ENCODE results near the gene AIFM3.

Gene AIFM3

DNA sequence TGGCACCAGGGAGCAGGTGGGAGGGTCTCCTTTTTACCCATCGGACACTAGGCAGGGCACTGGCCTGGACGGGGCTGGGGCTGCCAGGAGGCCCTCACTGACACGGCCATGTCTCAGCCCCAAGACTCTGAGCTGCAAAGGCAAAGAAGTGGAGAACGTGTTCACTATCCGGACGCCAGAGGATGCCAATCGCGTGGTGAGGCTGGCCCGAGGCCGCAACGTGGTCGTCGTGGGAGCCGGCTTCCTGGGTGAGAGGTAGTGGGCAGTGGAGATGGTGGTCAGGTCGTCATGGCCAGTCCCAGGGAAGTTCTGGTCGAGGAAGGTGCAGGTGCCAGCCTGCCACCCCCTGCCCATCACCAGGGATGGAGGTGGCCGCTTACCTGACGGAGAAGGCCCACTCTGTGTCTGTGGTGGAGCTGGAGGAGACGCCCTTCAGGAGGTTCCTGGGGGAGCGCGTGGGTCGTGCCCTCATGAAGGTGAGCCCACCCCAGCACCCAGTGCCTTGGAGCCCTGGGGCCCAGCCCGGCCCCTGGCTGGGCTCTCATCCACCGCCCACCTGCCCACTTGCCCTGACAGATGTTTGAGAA, 9.3 kb downstream of the AIFM3 start:
- no peak for DNase-seq (ENCODE audit: low spot score)

DNA sequence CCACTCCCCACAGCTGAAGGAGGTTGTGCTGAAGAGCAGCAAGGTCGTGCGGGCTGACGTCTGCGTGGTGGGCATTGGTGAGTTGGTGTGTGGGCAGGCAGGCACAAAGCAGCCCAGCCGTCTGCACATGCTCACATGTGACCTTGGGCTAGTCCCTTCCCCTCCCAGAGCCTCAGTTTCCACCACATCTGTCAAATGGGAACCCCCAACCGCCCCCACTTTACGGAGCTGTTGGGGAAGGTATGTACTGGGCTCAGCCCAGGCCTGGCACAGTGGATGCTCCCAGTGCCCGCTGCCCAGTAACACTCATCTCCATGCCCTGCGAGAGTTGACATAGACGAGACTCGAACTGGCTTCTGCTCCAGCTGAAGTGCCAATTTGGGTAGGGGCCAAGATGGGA, 10.0 kb downstream of the AIFM3 start:
- DNase-seq (ENCODE audit: low spot score), result no peak

DNA sequence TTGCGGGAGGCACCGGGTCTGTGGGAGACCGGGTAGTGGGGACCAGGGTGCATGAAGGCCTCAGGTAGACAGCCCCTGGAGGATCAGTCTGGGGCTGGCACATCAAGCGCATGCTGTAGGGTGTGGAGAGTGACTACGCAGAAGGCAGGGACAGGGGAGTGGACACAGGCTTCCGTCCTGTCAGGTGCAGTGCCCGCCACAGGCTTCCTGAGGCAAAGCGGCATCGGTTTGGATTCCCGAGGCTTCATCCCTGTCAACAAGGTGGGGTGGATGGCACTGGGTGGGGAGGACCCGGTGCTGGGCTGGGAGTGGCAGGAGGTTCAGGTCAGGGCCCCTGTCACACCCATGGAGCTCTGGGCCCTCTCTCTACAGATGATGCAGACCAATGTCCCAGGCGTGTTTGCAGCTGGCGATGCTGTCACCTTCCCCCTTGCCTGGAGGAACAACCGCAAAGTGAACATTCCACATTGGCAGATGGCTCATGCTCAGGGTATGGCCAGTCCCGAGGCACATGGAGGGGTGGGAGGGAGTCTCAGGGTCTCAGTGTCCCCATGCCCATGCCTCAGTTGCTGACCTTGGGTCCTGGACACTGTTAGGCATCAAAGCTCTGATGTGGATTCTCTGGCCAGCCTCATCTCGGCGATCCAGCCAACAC, 10.6 kb downstream of the AIFM3 start:
- no peak for DNase-seq (ENCODE audit: low spot score)

DNA sequence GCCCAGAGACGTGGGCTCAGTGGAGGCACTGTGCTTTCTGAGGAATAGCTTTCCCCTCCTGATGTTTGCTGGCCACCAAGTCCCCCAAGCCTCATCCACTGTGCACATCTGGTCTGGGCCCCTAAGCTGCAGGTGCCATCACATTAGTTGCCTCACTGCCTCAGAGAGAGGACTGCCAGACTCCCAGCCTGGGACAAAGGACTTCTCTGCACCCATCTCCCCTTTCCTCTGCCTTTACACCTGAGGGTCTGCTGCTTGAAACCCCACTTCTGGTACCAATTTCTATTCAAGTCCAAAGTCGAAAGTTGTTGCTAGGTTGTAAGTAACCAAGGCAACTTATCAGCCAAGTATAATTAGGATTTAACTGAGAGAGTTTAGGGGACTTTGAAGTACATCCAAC, 11.4 kb downstream of the AIFM3 start:
- DNase-seq (ENCODE audit: low spot score), result no peak

DNA sequence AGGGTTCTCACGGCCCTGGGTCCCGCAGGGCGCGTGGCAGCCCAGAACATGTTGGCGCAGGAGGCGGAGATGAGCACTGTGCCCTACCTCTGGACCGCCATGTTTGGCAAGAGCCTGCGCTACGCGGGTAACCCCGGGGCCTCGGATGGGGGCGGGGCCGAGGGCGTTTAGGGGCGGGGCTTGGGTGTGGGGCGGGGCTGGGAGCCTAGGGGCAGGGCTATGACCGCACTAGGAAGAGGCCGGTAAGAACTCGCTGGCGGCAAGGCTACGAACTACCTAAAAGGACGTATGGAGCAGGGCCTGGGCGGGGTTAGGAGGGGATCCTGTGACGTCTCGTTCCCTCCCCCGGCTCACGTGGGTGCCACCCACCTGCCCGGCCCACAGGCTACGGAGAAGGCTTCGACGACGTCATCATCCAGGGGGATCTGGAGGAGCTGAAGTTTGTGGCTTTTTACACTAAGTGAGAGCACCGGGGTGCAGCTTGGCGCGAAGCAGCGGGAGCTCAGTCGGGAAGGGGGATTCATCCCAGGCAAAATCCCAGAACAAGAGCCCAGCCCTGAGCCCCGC, 12.3 kb downstream of the AIFM3 start:
- peak; percentile 77 for DNase-seq (ENCODE audit: low spot score)

DNA sequence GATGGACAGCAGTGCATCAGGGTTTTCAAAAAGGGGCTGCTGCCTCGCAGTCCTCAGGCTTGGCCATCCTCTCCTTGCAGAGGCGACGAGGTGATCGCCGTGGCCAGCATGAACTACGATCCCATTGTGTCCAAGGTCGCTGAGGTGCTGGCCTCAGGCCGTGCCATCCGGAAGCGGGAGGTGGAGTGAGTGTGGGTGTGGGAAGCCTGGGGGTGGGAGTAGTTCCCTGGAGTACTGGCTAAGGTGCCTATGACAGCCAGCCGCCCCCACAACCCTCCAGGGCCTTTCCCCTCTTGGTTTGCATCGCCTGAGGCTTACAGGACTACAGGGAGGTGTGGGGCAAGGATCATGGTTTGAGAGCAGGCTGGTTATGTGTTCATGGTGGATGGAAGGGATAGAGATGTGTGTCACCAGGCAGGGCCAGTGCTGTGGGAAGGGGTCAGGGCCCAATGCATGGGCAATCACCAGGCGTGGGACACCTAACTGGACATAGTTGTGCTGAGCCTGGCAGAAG, 12.9 kb downstream of the AIFM3 start:
- no peak for DNase-seq (ENCODE audit: low spot score)

DNA sequence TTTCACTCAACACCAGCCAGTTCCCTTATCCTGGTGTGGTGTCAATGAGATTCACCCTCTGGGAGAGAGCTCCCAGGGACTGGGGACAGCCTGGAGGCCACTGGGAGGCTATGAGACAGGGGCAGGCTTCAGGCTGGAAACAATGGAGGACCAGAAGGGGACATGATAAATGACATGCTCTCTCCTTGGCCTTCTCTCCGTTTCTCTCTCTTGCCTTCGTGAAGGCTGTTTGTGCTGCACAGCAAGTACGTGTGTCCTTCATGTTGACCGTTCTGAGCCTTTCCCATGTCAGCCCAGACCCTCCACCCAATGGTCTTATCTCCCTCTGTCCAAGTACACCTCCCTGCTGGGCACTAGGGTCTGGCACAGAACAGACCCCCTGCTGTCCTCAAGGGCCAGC, 13.5 kb downstream of the AIFM3 start:
- no peak for DNase-seq (ENCODE audit: low spot score)

DNA sequence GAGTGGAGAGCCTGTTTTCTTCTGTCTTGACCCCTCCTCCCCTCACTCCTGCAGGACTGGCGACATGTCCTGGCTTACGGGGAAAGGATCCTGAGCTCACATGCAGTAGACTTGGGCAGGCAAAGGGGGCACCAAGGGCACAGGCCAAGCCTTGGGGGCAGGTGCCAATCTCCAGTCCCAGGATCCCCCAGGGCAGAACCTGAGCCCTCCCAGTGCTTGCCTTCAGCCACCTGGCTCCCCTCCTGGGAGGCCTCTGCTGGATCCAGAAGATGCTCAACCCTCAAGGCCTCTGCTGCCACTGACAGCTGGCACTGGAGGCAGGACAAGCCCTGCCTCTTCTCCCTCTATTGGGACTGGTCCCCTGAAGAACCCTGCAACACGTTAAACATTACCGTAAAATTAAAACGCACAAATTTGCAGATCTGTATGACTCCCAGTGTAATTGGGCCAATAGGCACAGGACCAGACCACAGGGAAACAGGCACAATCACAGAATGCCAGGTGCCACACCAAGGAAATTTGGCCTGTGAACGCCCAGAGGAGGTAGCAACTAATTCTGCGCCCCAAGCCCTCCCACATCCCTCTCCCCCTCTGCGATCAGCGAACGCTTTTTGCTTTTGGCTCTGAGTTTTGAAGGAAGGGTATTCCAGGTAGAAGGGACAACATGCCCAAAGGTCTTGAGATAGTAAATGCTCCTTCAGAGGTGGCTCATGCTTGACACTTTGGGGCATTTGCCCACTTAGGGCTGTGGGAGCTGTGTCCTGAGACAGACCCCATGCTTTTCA, 14.1 kb downstream of the AIFM3 start:
- no peak for DNase-seq (ENCODE audit: low spot score)

DNA sequence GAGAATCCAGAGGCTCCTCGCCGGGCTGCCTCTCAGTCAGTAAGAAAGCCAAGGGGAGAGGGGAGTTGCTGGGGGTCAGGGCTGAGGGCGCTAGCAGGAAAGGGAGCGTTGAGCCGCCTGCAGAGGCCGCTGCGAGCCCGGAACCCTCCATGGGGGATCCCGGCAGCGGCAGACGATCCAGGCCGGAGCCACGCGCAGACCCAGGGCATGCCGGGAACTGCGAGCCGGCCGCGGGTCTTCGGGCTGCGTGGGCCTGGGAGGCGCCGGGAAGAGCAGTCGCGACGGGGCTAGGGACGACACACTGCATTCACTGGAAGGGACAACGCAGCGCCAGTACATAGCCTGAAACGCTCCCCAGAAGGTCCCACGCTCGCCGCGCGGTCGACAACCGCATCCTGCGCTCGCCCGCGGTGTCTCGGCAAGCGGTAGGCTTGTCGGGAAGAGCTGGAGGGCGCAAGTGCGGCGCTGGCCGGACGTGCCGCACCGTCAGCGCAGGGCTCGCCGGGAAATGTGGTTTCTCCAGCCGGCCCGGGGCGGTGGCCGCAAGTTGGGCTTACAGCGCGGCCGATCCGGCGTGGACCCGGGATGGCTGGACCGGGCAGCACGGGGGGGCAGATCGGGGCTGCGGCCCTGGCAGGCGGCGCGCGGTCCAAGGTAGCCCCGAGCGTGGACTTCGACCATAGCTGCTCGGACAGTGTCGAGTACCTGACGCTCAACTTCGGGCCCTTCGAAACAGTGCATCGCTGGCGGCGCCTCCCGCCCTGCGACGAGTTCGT, 14.9 kb downstream of the AIFM3 start, which contains the start of gene LZTR1:
TSS of gene LZTR1 (plus strand) at position 511 of the 776 bp plus-strand sequence. CDS start at position 586, 75 bp downstream.
- DNase-seq (ENCODE audit: low spot score), result peak; percentile 75

DNA sequence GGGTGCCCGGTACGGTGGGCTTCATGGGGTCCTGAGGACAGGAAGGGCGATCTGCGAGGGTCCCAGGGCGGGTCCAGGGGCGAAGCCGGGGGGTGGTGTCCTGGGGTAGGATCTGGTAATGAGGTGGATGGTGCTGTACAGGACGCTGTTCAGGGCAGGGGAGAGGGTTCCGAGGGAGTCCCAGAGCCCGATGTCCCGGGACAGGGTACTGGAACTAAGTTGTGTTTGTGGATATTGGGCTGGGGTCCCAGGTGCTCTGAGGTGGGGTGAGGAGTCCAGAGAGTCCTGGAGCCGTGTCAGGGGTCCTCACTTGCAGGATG, 15.5 kb downstream of the AIFM3 start:
- DNase-seq (ENCODE audit: low spot score), result no peak

DNA sequence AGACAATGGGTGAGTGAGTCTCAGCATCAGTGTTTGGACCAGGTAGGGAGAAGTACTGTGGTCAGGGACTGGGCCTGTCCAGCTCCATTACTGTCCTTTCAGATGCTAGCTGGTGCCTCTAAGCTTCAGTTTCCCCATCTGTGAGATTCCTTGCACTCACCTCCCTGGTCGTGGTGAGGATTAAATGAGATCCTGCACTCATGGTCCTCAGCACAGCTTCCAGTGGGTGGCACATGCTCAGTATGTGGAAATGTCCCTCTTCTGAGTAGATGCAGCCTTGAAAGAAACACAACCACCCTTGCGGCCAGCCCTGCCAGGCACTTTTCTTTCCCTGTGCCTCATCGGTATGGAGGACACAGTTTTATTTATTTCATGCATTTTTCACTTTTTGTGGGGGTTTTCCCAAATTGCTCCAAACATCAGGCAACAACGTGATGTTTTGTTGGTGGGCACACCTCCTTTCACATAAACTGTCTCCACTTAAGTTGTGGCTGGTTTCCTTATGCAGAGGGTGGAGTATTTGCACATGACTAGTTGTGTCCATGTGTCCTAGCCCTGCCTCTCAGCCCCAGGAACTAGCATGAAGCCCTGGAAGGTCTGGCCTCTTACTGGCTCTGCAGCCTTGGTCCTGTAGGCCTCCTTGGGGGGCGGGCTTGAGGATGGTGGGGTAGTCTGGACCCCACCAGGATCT, 16.2 kb downstream of the AIFM3 start:
- no peak for DNase-seq (ENCODE audit: low spot score)

DNA sequence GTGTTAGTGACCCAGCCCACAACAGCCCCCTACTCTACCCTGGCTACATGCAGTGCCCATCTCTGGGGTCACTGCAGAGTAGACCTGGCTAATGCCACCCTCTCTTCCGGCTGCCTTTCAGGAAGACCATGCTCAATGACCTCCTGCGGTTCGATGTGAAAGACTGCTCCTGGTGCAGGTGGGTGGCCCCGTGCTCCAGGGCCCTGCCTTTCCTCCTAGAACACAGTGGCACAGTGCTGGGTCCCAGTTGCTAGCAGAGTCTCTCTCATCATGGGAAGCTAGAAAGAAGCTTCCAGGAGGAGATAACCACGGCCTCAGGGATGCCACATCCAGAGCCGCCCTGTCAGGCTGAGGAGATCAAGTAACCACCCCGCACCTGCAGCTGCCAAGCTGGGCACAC, 18.7 kb downstream of the AIFM3 start:
- no peak for DNase-seq (ENCODE audit: low spot score)

DNA sequence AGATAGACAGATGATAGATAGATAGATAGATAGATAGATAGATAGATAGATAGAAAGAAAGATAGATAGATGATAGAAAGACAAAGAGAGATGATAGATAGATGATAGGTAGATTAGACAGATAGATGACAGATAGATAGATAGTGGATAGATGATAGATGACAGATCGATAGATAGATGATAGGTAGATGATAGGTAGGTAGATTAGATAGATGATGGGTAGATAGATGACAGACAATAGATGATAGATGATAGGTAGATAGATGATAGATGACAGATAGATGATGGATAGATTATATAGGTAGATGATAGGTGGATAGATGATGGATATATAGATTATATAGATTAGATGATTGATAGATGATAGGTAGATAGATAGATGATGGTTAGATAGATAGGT, 19.3 kb downstream of the AIFM3 start:
- DNase-seq (ENCODE audit: low spot score), result no peak

DNA sequence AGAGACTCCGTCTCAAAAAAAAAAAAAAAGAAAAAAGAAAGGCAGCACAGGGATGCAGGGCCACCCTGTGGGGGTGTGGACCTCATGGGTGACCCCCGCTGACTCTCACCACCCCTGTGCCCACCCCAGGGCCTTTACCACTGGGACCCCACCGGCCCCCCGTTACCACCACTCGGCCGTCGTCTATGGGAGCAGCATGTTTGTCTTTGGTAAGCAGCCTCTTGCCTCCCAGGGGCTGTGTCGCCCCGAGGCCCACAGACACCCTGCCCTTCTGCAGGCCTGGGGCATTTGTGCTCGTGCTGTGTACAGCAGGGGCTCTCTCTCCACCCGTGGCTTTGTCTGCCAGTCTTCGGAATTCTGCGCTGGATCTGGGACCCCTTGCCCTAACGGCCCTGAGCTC, 20.3 kb downstream of the AIFM3 start:
- DNase-seq (ENCODE audit: low spot score), result no peak

DNA sequence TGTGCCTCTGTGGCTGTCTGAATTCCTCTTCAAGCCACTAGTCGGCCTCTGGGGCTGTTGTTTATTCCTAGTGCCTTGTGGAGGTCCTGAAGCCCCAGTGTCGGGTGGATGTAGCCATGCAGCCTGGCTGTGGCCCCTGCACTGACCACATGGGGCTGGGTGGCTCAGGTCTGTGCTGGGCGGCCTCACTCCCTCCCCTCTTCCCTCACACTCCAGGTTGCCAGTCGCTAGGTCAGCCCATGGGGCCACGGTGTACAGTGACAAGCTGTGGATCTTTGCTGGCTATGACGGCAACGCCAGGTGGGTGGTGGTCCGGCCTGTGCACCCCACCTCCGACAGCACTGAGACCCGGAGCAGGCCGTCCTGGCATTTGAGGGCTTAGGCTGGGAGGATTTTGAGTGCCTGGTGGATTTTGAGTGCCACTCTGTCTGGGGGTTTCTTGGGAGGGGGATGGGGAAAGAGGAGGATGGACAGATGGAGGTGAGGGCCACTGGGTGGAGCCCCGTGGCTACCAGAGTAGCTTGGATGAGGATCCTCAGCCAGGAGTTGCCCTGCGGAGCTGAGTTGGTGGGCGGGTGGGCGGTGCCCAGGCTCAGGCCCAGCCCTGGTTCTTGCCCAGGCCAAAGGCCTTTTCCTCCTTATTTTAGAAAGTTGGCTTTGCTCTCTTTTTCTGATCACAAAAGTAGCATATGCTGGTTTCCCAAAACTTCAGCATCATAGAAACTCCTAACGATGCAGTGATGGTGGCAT, 21.7 kb downstream of the AIFM3 start:
- DNase-seq (ENCODE audit: low spot score), result no peak

DNA sequence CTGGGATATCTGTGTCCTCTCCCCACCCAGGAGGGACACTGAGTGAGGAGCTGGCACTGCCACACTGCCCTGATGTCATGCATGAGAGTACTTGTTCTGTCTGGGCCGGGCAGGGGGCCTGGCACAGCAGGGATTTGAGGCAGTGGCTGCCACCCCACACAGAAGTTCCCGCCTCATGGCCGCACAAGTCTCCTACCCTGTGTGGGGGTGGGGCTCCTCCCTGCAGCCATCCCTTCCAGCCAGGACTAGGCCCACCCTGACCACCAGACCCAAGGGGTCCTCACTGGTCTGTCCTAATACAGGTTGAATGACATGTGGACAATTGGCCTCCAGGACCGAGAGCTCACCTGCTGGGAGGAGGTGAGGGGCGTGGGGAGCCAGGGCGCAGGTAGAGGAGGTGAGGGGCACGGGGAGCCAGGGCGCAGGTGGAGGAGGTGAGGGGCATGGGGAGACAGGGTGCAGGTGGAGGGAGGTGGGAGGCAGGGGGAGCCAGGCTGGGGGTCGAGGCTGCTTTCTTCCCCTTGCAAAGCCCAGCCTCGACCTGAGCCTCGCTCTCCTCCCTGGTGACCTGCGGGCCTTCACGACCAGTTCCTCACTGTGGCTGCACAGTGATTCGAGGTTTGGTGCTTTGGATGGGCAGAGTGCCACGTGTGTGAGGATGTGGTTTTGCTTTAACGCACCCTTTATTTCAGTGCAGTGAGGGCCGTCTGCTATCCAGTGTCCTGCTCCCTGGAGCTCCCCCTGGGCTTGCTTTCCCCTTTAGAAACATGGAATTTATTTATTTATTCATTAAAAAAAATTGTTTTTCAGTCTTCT, 22.5 kb downstream of the AIFM3 start:
- no peak for DNase-seq (ENCODE audit: low spot score)

DNA sequence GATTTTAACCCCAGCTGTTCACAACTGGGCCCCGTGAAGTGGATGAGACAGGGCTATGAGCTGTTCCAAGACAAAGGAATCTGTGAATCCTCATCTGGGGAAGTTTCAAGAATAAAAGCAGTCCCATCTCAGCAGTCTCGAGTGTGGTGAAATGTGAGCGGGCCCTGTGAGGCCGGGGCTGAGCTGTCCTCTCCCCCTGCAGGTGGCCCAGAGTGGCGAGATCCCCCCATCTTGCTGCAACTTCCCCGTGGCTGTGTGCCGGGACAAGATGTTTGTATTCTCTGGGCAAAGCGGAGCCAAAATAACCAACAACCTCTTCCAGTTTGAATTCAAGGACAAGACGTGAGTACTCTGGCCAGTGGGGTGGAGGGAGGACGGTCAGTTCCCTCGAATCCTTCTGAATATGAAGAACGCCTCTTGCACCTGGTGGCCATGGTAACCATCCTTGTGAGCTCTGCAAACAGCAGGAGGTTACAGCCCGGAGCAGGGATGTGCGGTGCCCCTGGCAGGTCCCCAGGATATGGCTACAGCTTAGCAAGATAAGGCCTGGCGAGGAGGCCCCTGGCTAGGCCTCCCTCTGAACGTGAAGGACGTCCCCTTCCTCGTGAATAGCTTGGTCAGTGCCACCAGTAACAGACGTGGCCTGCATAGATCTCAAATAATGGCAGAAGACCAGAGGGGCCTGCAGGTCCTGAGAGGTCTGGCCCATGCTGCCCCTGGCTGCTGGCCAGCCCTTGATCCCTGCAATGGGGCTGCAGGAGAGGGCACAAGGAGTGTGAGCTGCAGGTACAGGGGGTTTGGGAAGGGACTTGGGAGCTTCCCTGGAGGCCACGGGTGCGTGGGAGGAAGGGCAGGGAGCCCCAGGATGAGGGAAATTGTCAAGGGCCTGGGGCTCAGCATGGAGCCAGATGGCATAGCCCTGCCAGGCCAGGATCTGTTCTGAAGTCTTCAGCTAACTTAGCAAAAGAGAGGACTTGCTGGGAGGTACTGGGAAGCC, 23.4 kb downstream of the AIFM3 start:
- no peak for DNase-seq (ENCODE audit: low spot score)

DNA sequence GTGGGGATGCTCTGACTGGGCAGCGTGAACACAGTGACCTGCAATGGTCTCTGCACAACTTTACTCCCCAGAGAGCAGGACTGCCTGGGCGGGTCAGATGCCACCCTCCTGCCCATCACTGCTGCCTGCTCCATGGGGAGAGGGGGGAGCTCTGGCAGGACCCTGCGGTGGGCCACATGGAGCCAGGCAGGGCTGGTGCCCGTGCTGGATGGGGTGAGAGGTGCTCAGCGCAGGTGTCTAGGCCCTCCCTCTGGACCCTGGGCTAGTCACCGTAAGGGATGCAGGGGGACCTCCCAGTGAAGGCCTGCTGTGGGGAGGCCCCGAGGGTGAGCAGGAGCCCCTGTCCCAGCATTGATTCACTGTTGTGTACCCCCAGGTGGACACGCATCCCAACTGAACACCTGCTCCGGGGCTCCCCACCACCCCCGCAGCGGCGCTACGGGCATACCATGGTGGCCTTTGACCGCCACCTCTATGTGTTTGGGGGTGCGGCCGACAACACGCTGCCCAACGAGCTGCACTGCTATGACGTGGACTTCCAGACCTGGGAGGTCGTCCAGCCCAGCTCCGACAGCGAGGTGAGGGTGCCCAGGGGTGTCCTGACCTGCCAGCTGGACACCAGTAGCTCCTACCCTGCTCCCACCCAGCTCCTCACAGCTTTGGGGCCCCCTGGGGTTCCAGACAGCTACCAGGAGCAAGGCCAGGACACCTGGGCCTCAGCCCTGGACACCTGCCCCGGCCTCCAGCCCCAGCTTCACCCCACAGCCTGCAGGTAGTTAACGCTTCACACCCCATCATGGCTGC, 24.4 kb downstream of the AIFM3 start:
- no peak for DNase-seq (ENCODE audit: low spot score)
